Measurements from ENCODE around the gene CASP9.
"Not testable (repeated sequence)": the region's sequence is repeated elsewhere in the genome, so short reads cannot be mapped to it uniquely, and the experiment has no call there.

CASP9 gene

GRCh38 chr1:15500184-15501178, 23.5 kb downstream of the CASP9 start:
- no peaks in the 10 kb centered on the region for H3K36me3 ChIP-seq (ENCODE audit: insufficient read depth, low read length)
- H3K27ac ChIP-seq = no peak overlapping the region
- TF ChIP-seq EZH2 (IDR thresholded peaks at IDR 0.05) (no peak), FOXP2 (optimal IDR thresholded peaks at IDR 0.05; ENCODE audit: control extremely low read depth, extremely low read length, insufficient read depth) (no peak), POLR2AphosphoS5 (IDR thresholded peaks at IDR 0.05; ENCODE audit: borderline replicate concordance, low read depth, low read length) (no peak)
- H3K9me3 ChIP-seq (ENCODE audit: low read depth, low read length) = no peaks in the 10 kb centered on the region
- no peak for DNase-seq (ENCODE audit: low read depth, low spot score)
- no peak overlapping the region for H3K4me3 ChIP-seq
- H3K9ac ChIP-seq (ENCODE audit: insufficient read length) = no peak overlapping the region

DNA sequence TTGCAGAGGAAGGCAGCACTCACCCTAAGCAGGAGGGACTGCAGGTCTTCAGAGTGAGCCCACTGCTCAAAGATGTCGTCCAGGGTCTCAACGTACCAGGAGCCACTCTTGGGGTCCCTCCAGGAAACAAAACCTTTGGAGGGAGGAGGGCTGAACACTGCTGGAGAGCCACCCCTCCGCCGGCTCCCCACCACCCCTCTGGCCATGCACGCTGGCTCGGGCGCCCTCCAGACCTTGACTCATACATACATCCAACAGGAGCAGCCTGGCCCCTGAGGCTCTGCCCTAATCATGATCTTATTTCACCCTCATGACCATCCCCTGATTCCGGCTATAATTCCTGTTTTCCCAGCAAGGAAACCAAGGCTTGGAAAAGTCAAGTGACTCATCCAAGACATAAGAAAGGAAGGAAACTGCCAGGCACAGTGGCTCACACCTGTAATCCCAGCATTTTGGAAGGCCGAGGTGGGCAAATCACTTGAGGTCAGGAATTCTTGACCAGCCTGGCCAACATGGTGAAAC, 30.1 kb downstream of the CASP9 start:
- no peak overlapping the region for H3K27ac ChIP-seq

DNA sequence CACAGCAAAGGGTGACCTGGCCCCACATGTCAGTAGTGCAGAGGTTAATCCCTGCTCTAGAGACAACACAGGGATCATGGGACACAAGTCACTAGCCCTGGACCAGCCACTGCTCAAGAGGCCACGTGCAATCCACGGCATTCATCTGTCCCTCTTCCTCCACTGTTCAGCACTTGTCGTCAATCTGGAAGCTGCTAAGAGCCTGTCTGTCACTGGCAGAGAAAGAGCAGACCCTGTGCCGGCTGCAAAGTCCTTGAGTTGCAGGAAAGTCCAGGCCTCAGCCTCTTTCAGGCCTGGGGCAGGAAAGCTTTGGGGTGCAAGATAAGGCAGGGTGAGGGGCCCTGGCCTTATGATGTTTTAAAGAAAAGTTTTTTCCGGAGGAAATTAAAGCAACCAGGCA, 31.4 kb downstream of the CASP9 start:
- no peak for DNase-seq (ENCODE audit: low read depth, low spot score)
- TF ChIP-seq EZH2 (IDR thresholded peaks at IDR 0.05) (no peak), POLR2AphosphoS5 (IDR thresholded peaks at IDR 0.05; ENCODE audit: borderline replicate concordance, low read depth, low read length) (no peak), FOXP2 (optimal IDR thresholded peaks at IDR 0.05; ENCODE audit: control extremely low read depth, extremely low read length, insufficient read depth) (no peak)
- H3K9ac ChIP-seq (ENCODE audit: insufficient read length) = no peak overlapping the region
- H3K9me3 ChIP-seq (ENCODE audit: low read depth, low read length) = no peaks in the 10 kb centered on the region
- H3K36me3 ChIP-seq (ENCODE audit: insufficient read depth, low read length) = no peaks in the 10 kb centered on the region
- H3K27ac ChIP-seq = no peak overlapping the region
- H3K4me3 ChIP-seq = no peak overlapping the region

More for the DNA sequence above, 30.1 kb downstream of the CASP9 start:
- TF ChIP-seq POLR2AphosphoS5 (IDR thresholded peaks at IDR 0.05; ENCODE audit: borderline replicate concordance, low read depth, low read length) (no peak), EZH2 (IDR thresholded peaks at IDR 0.05) (no peak), FOXP2 (optimal IDR thresholded peaks at IDR 0.05; ENCODE audit: control extremely low read depth, extremely low read length, insufficient read depth) (no peak)
- DNase-seq (ENCODE audit: low read depth, low spot score) = no peak
- no peaks in the 10 kb centered on the region for H3K9me3 ChIP-seq (ENCODE audit: low read depth, low read length)
- H3K4me3 ChIP-seq = no peak overlapping the region
- no peaks in the 10 kb centered on the region for H3K36me3 ChIP-seq (ENCODE audit: insufficient read depth, low read length)
- H3K9ac ChIP-seq (ENCODE audit: insufficient read length) = no peak overlapping the region

GRCh38 chr1:15491010-15491409, 33.0 kb downstream of the CASP9 start:
- H3K9ac ChIP-seq (ENCODE audit: insufficient read length); H3K4me3 ChIP-seq; H3K9me3 ChIP-seq (ENCODE audit: low read depth, low read length); DNase-seq (ENCODE audit: low read depth, low spot score); H3K36me3 ChIP-seq (ENCODE audit: insufficient read depth, low read length); H3K27ac ChIP-seq: not testable (repeated sequence)

DNA sequence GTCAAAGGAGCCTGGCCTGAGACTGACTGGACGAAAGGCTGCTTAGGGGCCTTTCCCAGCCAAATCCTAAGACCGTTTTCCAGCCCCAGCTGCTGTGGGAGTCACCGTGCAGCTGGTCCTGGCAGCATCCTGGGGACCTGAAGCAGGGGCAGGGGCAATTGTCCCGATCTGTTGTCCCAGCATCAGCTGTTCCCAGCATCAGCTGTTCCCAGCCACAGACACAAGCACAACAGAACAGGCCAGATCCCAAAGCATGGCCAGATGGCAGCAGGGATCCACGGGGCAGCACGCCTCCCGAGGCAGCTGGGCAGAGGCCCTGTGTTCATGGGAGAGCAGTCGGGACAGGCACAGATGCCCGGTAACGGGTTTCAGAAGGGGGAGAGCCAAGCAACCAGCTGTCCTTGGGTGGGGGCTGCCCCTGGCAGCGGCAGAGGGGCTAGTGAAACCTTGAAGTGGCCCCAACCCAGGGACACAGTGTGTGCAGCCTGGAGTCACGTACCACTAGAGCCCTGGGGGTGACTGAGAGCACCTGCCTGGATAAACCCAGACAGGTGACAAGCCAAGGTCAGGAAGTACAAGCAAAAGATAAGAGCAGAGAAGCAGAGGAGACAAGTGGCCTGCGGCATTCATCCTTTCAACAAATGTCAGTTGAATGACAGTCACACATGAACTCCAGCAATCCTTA, 34.8 kb downstream of the CASP9 start:
- Histone ChIP-seq H3K4me3 (no peak overlapping the region), H3K27ac (no peak overlapping the region), H3K9ac (ENCODE audit: insufficient read length) (no peak overlapping the region), H3K9me3 (ENCODE audit: low read depth, low read length) (no peaks in the 10 kb centered on the region), H3K36me3 (ENCODE audit: insufficient read depth, low read length) (no peaks in the 10 kb centered on the region)
- no peak for TF ChIP-seq POLR2AphosphoS5 (IDR thresholded peaks at IDR 0.05; ENCODE audit: borderline replicate concordance, low read depth, low read length)
- no peak for TF ChIP-seq EZH2 (IDR thresholded peaks at IDR 0.05)
- TF ChIP-seq FOXP2 (optimal IDR thresholded peaks at IDR 0.05; ENCODE audit: control extremely low read depth, extremely low read length, insufficient read depth) = no peak
- no peak for DNase-seq (ENCODE audit: low read depth, low spot score)

DNA sequence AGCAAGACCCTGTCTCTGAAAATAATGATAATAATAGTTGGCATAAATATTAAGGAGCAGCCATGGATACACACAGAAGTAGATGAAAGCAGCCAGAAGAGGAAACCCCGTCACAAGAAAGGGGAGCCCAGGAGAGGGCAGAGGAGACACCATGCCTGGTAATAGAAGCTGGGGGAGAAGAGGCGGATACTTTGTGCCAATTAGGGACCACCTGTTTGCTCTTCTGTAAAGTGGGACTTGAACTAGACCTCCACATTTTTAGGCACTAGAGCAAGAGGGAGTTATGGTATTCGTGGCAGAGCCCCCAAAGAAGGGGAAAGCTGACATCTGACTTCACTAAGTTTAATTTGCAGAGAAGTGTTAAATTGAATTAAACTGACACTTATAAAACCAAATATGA, 35.6 kb downstream of the CASP9 start:
- Histone ChIP-seq H3K27ac (no peak overlapping the region), H3K4me3 (no peak overlapping the region), H3K9ac (ENCODE audit: insufficient read length) (no peak overlapping the region), H3K36me3 (ENCODE audit: insufficient read depth, low read length) (no peaks in the 10 kb centered on the region), H3K9me3 (ENCODE audit: low read depth, low read length) (no peaks in the 10 kb centered on the region)
- DNase-seq (ENCODE audit: low read depth, low spot score) = no peak
- TF ChIP-seq EZH2 (IDR thresholded peaks at IDR 0.05) = no peak
- no peak for TF ChIP-seq FOXP2 (optimal IDR thresholded peaks at IDR 0.05; ENCODE audit: control extremely low read depth, extremely low read length, insufficient read depth)
- no peak for TF ChIP-seq POLR2AphosphoS5 (IDR thresholded peaks at IDR 0.05; ENCODE audit: borderline replicate concordance, low read depth, low read length)

GRCh38 chr1:15486844-15487610, 37.0 kb downstream of the CASP9 start:
- H3K9me3 ChIP-seq (ENCODE audit: low read depth, low read length); DNase-seq (ENCODE audit: low read depth, low spot score); H3K27ac ChIP-seq; H3K36me3 ChIP-seq (ENCODE audit: insufficient read depth, low read length); H3K4me3 ChIP-seq; H3K9ac ChIP-seq (ENCODE audit: insufficient read length): not testable (repeated sequence)

DNA sequence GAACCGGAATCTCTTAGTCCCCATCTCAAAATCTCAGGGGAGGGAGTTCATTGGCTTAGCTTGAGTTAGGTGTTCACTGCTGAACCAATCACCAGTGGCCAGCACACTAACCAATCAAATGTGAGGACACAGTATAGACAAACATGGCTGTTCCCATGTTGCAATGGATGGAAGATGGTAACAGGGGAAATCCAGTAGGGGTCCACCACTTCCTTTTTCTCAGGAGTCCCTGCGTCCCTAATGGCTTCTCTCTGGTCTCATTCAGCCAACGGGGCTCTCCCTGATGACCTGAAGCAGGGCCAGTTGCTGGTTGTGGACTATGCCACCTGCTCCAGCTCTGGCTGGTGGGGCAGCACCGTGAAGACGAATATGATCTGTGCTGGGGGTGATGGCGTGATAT, 38.4 kb downstream of the CASP9 start:
- Histone ChIP-seq H3K36me3 (ENCODE audit: insufficient read depth, low read length) (no peaks in the 10 kb centered on the region), H3K27ac (no peak overlapping the region), H3K9ac (ENCODE audit: insufficient read length) (no peak overlapping the region), H3K9me3 (ENCODE audit: low read depth, low read length) (no peaks in the 10 kb centered on the region), H3K4me3 (no peak overlapping the region)
- TF ChIP-seq FOXP2 (optimal IDR thresholded peaks at IDR 0.05; ENCODE audit: control extremely low read depth, extremely low read length, insufficient read depth) = no peak
- DNase-seq (ENCODE audit: low read depth, low spot score) = no peak

- H3K36me3 ChIP-seq (ENCODE audit: insufficient read depth, low read length); H3K27ac ChIP-seq; H3K9me3 ChIP-seq (ENCODE audit: low read depth, low read length); H3K9ac ChIP-seq (ENCODE audit: insufficient read length); DNase-seq (ENCODE audit: low read depth, low spot score); H3K4me3 ChIP-seq: not testable (repeated sequence)
These were observed 39.6 kb downstream of the CASP9 start for GRCh38 chr1:15484443-15484842.
